ENCODE data around the gene PLCL2. TPM values are rescaled to one million over a fixed set of nuclear protein-coding genes. Genes with fewer than 3 reads are reported as not detected.

Gene PLCL2
- total RNA-seq, 4 donors from 2014 or later: 1.4 to 4.5 (median 3.9) TPM

- H3K4me3 ChIP-seq (ENCODE audit: low read depth, poor library complexity, severe bottlenecking): no peak overlapping the region
- DNase-seq (ENCODE audit: low spot score in 2 of 2): no peak
- TF ChIP-seq POLR2A (IDR thresholded peaks at IDR 0.05) (no peak), CTCF (IDR thresholded peaks at IDR 0.05) (no peak)
- intact Hi-C loops (cut with DNase I; ENCODE audit: low total_unique reads): no loop called here
- 54 to 74% methylated on average over 7 of the region's 7 CpGs for WGBS, 2 donors
These were observed 14.0 kb downstream of the PLCL2 start for GRCh38 chr3:16898595-16899395.

- intact Hi-C loops (cut with DNase I; ENCODE audit: low total_unique reads): no loop called here
- no peak overlapping the region for H3K4me3 ChIP-seq (ENCODE audit: low read depth, poor library complexity, severe bottlenecking)
- TF ChIP-seq POLR2A (IDR thresholded peaks at IDR 0.05) (no peak), CTCF (IDR thresholded peaks at IDR 0.05) (no peak)
- no peak for DNase-seq (ENCODE audit: low spot score in 2 of 2)
- 37 to 53% methylated on average over 1 of the region's 1 CpG for WGBS, 2 donors
These were observed 15.2 kb downstream of the PLCL2 start for GRCh38 chr3:16899919-16900318.

- TF ChIP-seq POLR2A (IDR thresholded peaks at IDR 0.05) (no peak), CTCF (IDR thresholded peaks at IDR 0.05) (no peak)
- intact Hi-C loops (cut with DNase I; ENCODE audit: low total_unique reads): no loop called here
- no peak overlapping the region for H3K4me3 ChIP-seq (ENCODE audit: low read depth, poor library complexity, severe bottlenecking)
- WGBS, 2 donors: 83 to 86% methylated on average over 4 of the region's 4 CpGs
- DNase-seq (ENCODE audit: low spot score in 2 of 2): no peak
These were observed 16.2 kb downstream of the PLCL2 start for GRCh38 chr3:16900779-16901440.

GRCh38 chr3:16904423-16905417 lies 20.0 kb downstream of the PLCL2 start:
- no peak overlapping the region for H3K4me3 ChIP-seq (ENCODE audit: low read depth, poor library complexity, severe bottlenecking)
- WGBS, 2 donors: 84 to 89% methylated on average over 4 of the region's 4 CpGs
- DNase-seq (ENCODE audit: low spot score in 2 of 2): no peak
- no peak for TF ChIP-seq POLR2A (IDR thresholded peaks at IDR 0.05)
- TF ChIP-seq CTCF (IDR thresholded peaks at IDR 0.05): no peak
- intact Hi-C loops (cut with DNase I; ENCODE audit: low total_unique reads): no loop called here

GRCh38 chr3:16905704-16906103 lies 20.9 kb downstream of the PLCL2 start:
- no peak overlapping the region for H3K4me3 ChIP-seq (ENCODE audit: low read depth, poor library complexity, severe bottlenecking)
- no peak for DNase-seq (ENCODE audit: low spot score in 2 of 2)
- 85 to 88% methylated on average over 1 of the region's 1 CpG for WGBS, 2 donors
- TF ChIP-seq POLR2A (IDR thresholded peaks at IDR 0.05): no peak
- no peak for TF ChIP-seq CTCF (IDR thresholded peaks at IDR 0.05)
- intact Hi-C loops (cut with DNase I; ENCODE audit: low total_unique reads): no loop called here
